ENCODE results near the gene TSPAN9. TPM values are rescaled to one million over a fixed set of nuclear protein-coding genes. Genes with fewer than 3 reads are reported as not detected.

TSPAN9 gene
- total and polyA plus RNA-seq, 3 donors from 2014 or later: 14.2 to 23.5 (median 19.8) TPM

DNA sequence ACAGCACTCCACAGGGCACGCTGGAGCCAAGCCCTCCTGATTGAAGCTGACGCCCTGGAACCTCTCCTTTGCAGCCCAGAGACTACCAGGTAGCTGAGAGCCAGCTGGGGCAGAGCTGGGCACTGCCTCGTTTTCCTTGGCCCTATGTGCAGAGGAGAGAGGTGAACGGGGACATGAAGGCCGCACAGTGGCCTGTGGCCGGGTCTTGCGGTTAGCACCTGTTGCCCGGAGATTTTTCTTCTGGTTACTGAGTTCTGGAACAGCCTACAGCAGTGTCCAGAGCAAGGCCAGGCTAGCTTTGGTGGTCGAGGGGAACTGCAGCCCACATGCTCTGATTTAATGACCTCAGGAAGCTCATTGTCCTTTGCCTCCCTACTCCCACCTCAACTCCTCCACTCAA is 212.5 kb downstream of the TSPAN9 start:
- Histone ChIP-seq H3K27me3 (no peaks in the 10 kb centered on the region), H3K27ac (no peak overlapping the region), H3K36me3 (ENCODE audit: low read depth, missing control alignments) (no peaks in the 10 kb centered on the region), H3K4me1 (peaks cover 7% of the 10 kb centered on the region), H3K9me3 (no peaks in the 10 kb centered on the region), H3K4me3 (no peak overlapping the region)
- DNase-seq: no peak
- TF ChIP-seq POLR2A (IDR thresholded peaks at IDR 0.05): no peak
- TF ChIP-seq CTCF (IDR thresholded peaks at IDR 0.05): no peak
- 83 to 87% methylated on average over 6 to 9 of the region's 9 CpGs for WGBS, 2 donors
- intact Hi-C loops (cut with DNase I; ENCODE audit: low total_unique reads): no loop called here

DNA sequence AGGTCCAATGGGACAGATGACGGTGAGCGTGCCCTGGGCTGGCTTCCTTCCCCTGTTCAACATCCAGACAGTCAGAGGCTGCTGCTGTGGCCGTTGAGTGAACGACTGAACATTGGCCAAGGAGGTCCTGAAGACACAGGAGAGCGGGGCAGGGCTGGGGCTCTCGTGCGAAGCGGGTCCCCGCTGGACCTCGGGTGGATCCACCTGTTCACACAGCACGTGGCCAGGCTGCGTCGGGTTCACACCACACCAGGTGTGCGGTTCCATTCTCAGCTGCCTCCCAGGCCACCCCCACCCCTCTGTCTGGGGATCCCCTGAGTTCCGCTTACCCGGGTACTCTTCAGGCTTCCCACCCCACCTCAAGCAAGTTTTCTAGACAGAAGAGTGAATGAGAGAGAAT is 214.8 kb downstream of the TSPAN9 start:
- H3K4me3 ChIP-seq: no peak overlapping the region
- H3K27me3 ChIP-seq: no peaks in the 10 kb centered on the region
- H3K9me3 ChIP-seq: no peaks in the 10 kb centered on the region
- TF ChIP-seq CTCF (IDR thresholded peaks at IDR 0.05) (no peak), POLR2A (IDR thresholded peaks at IDR 0.05) (no peak)
- 91 to 97% methylated on average over 10 to 16 of the region's 16 CpGs for WGBS, 2 donors
- intact Hi-C loops (cut with DNase I; ENCODE audit: low total_unique reads): no loop called here
- DNase-seq: no peak
- no peaks in the 10 kb centered on the region for H3K36me3 ChIP-seq (ENCODE audit: low read depth, missing control alignments)
- H3K27ac ChIP-seq: no peak overlapping the region
- peaks cover 7% of the 10 kb centered on the region for H3K4me1 ChIP-seq

GRCh38 chr12:3292677-3293412 is 215.7 kb downstream of the TSPAN9 start:
- Histone ChIP-seq H3K9me3 (no peaks in the 10 kb centered on the region), H3K36me3 (ENCODE audit: low read depth, missing control alignments) (no peaks in the 10 kb centered on the region), H3K27ac (no peak overlapping the region), H3K4me3 (no peak overlapping the region), H3K27me3 (no peaks in the 10 kb centered on the region), H3K4me1 (peaks cover 7% of the 10 kb centered on the region)
- TF ChIP-seq CTCF (IDR thresholded peaks at IDR 0.05) (no peak), POLR2A (IDR thresholded peaks at IDR 0.05) (no peak)
- intact Hi-C loops (cut with DNase I; ENCODE audit: low total_unique reads): no loop called here
- no peak for DNase-seq
- WGBS, 2 donors: 81 to 85% methylated on average over 12 of the region's 12 CpGs

DNA sequence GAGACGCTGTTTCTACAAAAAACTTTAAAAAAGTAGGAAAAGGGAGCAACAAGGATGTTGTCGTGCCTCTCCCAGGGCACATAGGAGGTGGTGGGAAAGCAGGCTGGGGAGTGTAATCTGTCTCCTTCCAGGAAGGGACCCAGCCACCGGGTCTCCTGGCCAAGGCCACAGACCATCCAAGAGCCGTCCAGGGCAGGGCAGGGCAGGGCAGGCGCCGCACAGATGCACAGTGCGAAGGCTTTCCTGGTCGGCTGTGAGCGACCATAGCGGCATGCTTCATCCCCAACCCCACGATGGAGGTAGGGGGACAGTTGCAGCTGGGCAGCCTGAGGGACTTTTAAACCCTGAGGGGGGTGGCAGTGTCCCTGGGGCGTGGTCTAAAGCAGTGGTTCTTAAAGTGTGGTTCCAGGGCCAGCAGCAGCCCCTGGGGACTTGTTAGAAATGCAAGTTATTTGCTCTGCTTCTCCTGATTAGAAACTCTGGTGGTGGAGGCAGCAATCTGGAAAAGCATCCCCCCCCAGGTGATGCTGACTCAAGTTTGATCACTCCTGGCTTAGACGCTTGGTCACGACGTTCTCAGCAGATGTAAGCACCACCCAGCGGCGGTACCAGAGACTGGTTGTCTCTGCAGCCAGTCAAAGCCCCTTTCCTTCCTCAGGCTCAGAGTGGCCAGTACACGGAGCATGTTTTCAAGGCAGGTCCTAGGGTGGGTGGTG is 216.4 kb downstream of the TSPAN9 start:
- TF ChIP-seq POLR2A (IDR thresholded peaks at IDR 0.05) (no peak), CTCF (IDR thresholded peaks at IDR 0.05) (no peak)
- Histone ChIP-seq H3K4me3 (no peak overlapping the region), H3K36me3 (ENCODE audit: low read depth, missing control alignments) (no peaks in the 10 kb centered on the region), H3K9me3 (no peaks in the 10 kb centered on the region), H3K27me3 (no peaks in the 10 kb centered on the region), H3K4me1 (peaks cover 7% of the 10 kb centered on the region), H3K27ac (no peak overlapping the region)
- peak; percentile 46 for DNase-seq
- WGBS, 2 donors: 51 to 56% methylated on average over 13 to 18 of the region's 18 CpGs
- intact Hi-C loops (cut with DNase I; ENCODE audit: low total_unique reads): no loop called here

Measured in testis (tissue), 3 donors.